Measurements from ENCODE around the gene NUPR1.
"Not testable (repeated sequence)": the region's sequence is repeated elsewhere in the genome, so short reads cannot be mapped to it uniquely, and the experiment has no call there.

NUPR1 gene

GRCh38 chr16:28497386-28497785 lies 41.4 kb downstream of the NUPR1 start:
- no peak for DNase-seq

GRCh38 chr16:28496844-28497243 lies 41.9 kb downstream of the NUPR1 start:
- DNase-seq, result no peak

- DNase-seq, result no peak
Measured at GRCh38 chr16:28495795-28496749, 42.7 kb downstream of the NUPR1 start.

GRCh38 chr16:28495098-28495793 lies 43.5 kb downstream of the NUPR1 start:
- DNase-seq, result no peak

- DNase-seq, result peak; percentile 92
Measured at GRCh38 chr16:28494121-28494851, 44.5 kb downstream of the NUPR1 start, which contains the start of gene APOBR. TSS of gene APOBR (plus strand) at chr16:28494643. CDS start at chr16:28494682, 39 bp downstream.

GRCh38 chr16:28492511-28492910 lies 46.3 kb downstream of the NUPR1 start:
- DNase-seq, result no peak

- DNase-seq, result peak; percentile 91
Measured at GRCh38 chr16:28491970-28492474, 46.8 kb downstream of the NUPR1 start, which contains the start of gene CLN3. TSS of gene CLN3 (minus strand) at chr16:28492074. CDS start at chr16:28491759, 315 bp downstream.

- peak; percentile 8 for DNase-seq
Measured at GRCh38 chr16:28491230-28491969, 47.4 kb downstream of the NUPR1 start.

- DNase-seq, result no peak
Measured at GRCh38 chr16:28486266-28486665, 52.5 kb downstream of the NUPR1 start.

- not testable (repeated sequence) for DNase-seq
Measured at GRCh38 chr16:28483361-28483760, 55.4 kb downstream of the NUPR1 start.
